Osteocyte (in vitro differentiated cells): Measurements from ENCODE around the gene TNF. TPM values are rescaled to one million over a fixed set of nuclear protein-coding genes. Genes with fewer than 3 reads are reported as not detected.

Experiments
- DNase-seq: peaks from one replicate; pipeline ENCODE4 v3.0.0; 2021; ENCODE audit warnings: mixed read lengths; ENCODE audit not compliant: unreplicated experiment; ENCODE audit errors: extremely low spot score
- H3K27ac Mint-ChIP-seq: one replicate; pipeline ENCODE4 v1.8.0; 2021; ENCODE audit warnings: mild to moderate bottlenecking, mixed read lengths; ENCODE audit not compliant: unreplicated experiment
- H3K27me3 Mint-ChIP-seq: one replicate; pipeline ENCODE4 v1.8.0; 2021; ENCODE audit warnings: mixed read lengths; ENCODE audit not compliant: unreplicated experiment
- H3K36me3 Mint-ChIP-seq: one replicate; pipeline ENCODE4 v1.8.0; 2021; ENCODE audit warnings: mixed read lengths; ENCODE audit not compliant: unreplicated experiment
- H3K4me1 Mint-ChIP-seq: one replicate; pipeline ENCODE4 v1.8.0; 2021; ENCODE audit warnings: mixed read lengths; ENCODE audit not compliant: unreplicated experiment
- H3K4me3 Mint-ChIP-seq: one replicate; pipeline ENCODE4 v1.8.0; 2021; ENCODE audit warnings: mild to moderate bottlenecking, moderate library complexity, mixed read lengths; ENCODE audit not compliant: unreplicated experiment
- H3K9me3 Mint-ChIP-seq: one replicate; pipeline ENCODE4 v1.8.0; 2021; ENCODE audit warnings: mixed read lengths; ENCODE audit not compliant: unreplicated experiment
- CTCF ChIP-seq: fragments of 200-600 bp; sonication (generic); IDR thresholded peaks from 2 replicates; pipeline ENCODE4 v1.5.0; 2021; ENCODE audit warnings: antibody characterized with exemption, mild to moderate bottlenecking, moderate library complexity
- total RNA-seq: library from RNA; stranded (reverse); gene quantifications from 2 replicates; pipeline ENCODE4 v1.2.1, GENCODE V29; 2021

Gene TNF
- total RNA-seq, 1 donor from 2014 or later: not detected

GRCh38 chr6:31609519-31610406 is 34.4 kb downstream of the TNF start:
- H3K27me3 Mint-ChIP-seq: no peaks in the 10 kb centered on the region
- no peak for TF ChIP-seq CTCF
- H3K4me1 Mint-ChIP-seq: no peaks in the 10 kb centered on the region
- no peak overlapping the region for H3K4me3 Mint-ChIP-seq
- no peaks in the 10 kb centered on the region for H3K9me3 Mint-ChIP-seq
- DNase-seq: no peak
- no peak overlapping the region for H3K27ac Mint-ChIP-seq
- no peaks in the 10 kb centered on the region for H3K36me3 Mint-ChIP-seq

GRCh38 chr6:31610968-31611367 is 35.6 kb downstream of the TNF start:
- no peak overlapping the region for H3K27ac Mint-ChIP-seq

GRCh38 chr6:31614075-31614619 is 38.8 kb downstream of the TNF start:
- Mint-ChIP-seq H3K4me1 (no peaks in the 10 kb centered on the region), H3K4me3 (no peak overlapping the region), H3K36me3 (no peaks in the 10 kb centered on the region), H3K9me3 (no peaks in the 10 kb centered on the region), H3K27me3 (no peaks in the 10 kb centered on the region), H3K27ac (no peak overlapping the region)
- DNase-seq: no peak
- no peak for TF ChIP-seq CTCF

More at GRCh38 chr6:31610968-31611367, 35.6 kb downstream of the TNF start:
- Mint-ChIP-seq H3K36me3 (no peaks in the 10 kb centered on the region), H3K4me1 (no peaks in the 10 kb centered on the region), H3K9me3 (no peaks in the 10 kb centered on the region), H3K27me3 (no peaks in the 10 kb centered on the region), H3K4me3 (no peak overlapping the region)
- DNase-seq: no peak
- no peak for TF ChIP-seq CTCF

GRCh38 chr6:31614684-31615578 is 39.6 kb downstream of the TNF start, which contains the start of gene AIF1:
Gene AIF1 (plus strand): TSS chr6:31615234. CDS start chr6:31615330, 96 bp downstream.
- H3K4me1 Mint-ChIP-seq: peaks cover 3% of the 10 kb centered on the region
- no peaks in the 10 kb centered on the region for H3K36me3 Mint-ChIP-seq
- no peak within 1 kb of the TSS for H3K27ac Mint-ChIP-seq
- TF ChIP-seq CTCF: no peak
- DNase-seq: no peak
- H3K9me3 Mint-ChIP-seq: no peaks in the 10 kb centered on the region
- H3K4me3 Mint-ChIP-seq: no peak within 1 kb of the TSS
- H3K27me3 Mint-ChIP-seq: no peaks in the 10 kb centered on the region
